NCI-H345 treated with DMSO at 0.1 percent for 48 hours (cell line): ENCODE data around the gene GANC.

ENCODE experiments used
- DNase-seq: peaks from one replicate; lab custom pipeline; 2025; ENCODE audit not compliant: unreplicated experiment; lab: John Stamatoyannopoulos, UW

GANC gene

DNA sequence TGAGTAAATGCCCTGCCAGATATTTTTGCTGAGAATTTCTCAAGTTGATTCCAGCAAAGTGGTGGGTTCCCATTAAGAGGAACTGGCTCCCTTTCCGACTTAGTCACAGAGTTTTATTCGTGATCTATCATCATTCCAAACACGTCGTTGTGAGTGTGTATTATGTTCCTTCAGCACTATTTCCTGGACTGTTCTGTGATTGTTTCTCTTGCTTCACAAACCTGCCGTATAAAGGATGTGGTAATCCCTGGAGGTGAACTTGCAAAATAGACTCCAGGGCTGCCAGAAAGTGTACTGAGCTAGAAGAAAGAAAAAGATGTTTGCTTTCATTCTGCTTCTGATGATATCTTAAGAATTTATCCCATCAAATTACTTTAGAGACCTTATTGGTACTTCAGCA, 71.8 kb downstream of the GANC start:
- no peak for DNase-seq

GRCh38 chr15:42345504-42345903, 72.5 kb downstream of the GANC start:
- DNase-seq = no peak

DNA sequence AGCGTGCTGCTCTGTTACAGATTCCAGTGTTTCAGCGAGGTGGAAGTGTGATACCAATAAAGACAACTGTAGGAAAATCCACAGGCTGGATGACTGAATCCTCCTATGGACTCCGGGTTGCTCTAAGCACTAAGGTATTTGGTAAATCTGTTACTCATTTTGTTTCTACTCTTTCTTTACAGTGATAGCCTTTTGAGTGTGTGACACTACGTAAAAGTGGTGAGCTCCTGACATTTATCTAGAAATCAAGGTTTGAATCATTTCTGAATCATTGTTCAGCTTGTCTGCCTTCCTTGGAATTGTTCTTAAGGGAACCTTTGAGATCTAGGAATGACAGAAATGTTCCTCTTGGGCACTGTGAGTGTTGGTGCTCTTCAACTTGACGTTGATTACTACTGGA, 75.1 kb downstream of the GANC start:
- DNase-seq = no peak

DNA sequence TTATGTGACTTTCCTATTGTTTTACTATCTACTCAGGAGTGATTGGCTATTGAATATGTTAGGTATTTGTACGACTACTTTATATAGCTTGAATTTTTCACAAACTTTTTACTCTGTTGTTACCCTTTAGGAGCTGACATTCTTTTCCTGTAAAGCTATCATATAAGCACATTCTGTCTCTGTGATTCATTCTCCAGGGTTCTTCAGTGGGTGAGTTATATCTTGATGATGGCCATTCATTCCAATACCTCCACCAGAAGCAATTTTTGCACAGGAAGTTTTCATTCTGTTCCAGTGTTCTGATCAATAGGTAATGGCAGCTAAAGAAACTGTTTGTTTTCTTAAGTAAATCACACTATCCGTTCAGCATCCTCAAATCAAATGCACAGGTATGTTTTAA, 76.2 kb downstream of the GANC start:
- DNase-seq = no peak

- no peak for DNase-seq
Observed at GRCh38 chr15:42352401-42352800, 79.4 kb downstream of the GANC start.

DNA sequence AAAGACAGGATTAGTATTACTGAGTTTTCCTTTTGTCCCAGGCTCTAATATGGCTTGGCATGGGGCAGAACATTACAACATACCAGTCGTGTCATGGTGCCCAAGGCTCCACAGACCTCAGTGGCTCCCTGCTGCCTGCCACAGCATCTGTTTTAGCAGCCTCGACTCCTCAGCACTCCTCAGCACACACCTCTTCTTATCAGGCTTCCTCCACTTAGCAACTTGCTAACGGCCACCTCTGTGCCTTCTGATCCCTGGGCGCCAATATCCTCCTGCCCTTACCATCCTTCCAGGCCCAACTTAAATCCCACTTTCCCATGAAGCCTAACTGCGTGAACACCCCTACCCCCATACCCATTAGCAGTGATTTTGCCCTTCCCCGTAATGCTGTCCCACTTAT, 80.1 kb downstream of the GANC start:
- no peak for DNase-seq

GRCh38 chr15:42354824-42355223, 81.8 kb downstream of the GANC start:
- no peak for DNase-seq

DNA sequence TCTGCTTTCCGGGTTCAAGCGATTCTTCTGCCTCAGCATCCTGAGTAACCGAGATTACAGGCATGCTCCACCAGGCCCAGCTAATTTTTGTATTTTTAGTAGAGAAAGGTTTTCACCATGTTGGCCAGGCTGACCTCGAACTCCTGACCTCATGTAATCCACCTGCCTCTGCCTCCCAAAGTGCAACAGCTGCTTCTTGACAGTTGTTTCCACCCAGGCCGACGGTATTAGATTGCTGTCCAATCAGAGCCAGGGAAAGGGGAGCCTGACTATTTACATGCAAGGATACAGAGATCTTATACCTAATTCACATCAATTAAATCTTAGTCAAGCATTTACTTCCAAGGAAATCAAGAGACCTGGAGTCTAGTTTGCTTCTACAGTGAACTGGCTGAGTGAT, 82.3 kb downstream of the GANC start:
- no peak for DNase-seq

DNA sequence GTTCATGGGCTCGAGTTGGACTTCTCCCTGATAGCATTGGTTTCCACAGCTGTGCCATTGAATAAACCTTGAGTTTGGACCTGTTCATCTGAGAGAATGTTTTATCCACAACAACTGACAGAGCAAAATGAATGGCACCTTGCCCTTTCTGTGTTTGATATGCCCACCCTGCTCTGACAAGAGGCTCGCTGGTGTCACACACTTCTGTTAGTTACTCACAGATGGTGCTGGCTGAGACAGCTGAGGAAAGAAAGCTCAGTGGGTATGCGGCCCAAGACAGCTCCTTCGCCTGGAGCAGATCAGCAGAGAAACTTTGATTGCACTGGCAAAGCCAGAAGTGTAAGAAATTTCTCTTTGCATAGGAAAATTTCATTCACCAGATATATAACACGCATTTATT, 83.8 kb downstream of the GANC start:
- no peak for DNase-seq

- DNase-seq = no peak
Observed at GRCh38 chr15:42358141-42358540, 85.1 kb downstream of the GANC start.

- DNase-seq = no peak
Observed at GRCh38 chr15:42359249-42359648, 86.2 kb downstream of the GANC start, which contains the start of gene CAPN3. CAPN3 (plus strand) TSS chr15:42359501; CDS start chr15:42359806, 305 bp downstream.

GRCh38 chr15:42359985-42360384, 87.0 kb downstream of the GANC start:
- DNase-seq = no peak

GRCh38 chr15:42360535-42361112, 87.6 kb downstream of the GANC start:
- no peak for DNase-seq

- DNase-seq = no peak
Observed at GRCh38 chr15:42363487-42363886, 90.5 kb downstream of the GANC start.

DNA sequence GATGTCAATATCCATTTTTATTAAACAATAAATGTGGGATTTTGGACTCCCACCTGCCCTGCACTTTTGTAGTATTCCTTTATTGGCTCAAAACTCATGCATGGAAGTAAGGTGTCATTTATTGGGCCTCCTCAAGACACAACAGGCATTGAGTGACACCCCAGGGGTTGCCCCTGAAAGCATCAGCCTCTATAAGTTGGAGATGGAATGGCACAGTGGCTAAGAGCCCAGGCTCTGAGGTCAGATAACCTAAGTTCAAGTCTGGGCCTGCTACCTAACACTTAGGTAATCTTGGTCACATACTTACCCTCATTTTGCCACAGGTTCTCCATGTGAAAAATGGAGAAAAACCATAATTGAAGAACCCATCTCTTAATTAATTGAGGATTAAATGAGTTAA, 90.9 kb downstream of the GANC start:
- DNase-seq = no peak

DNA sequence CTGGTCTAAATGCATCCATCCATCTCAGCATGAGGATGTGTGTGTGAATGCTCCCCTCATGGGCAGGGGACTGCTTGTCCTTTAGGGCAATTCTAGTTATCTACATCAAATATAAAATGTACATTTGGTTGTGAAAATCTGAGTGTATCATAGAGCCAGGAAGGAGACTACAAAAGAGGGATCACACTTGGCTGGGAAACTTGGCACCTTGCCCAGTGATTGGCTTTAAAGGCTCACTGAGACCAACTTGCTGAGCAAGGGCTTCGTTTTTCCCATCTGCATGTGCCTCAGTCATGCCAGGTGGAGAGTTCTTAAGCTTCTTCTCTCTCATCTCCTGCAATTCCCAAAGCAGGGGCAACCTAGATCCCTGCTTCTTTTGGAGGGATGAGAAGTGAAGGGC, 91.5 kb downstream of the GANC start:
- peak; percentile 70 for DNase-seq

GRCh38 chr15:42365921-42366550, 93.0 kb downstream of the GANC start:
- DNase-seq = no peak

- no peak for DNase-seq
Observed at GRCh38 chr15:42367041-42367440, 94.0 kb downstream of the GANC start.

GRCh38 chr15:42368096-42368495, 95.1 kb downstream of the GANC start:
- DNase-seq = no peak

- DNase-seq = no peak
Observed at GRCh38 chr15:42371096-42371495, 98.1 kb downstream of the GANC start.

GRCh38 chr15:42373274-42373673, 100.3 kb downstream of the GANC start:
- DNase-seq = no peak

GRCh38 chr15:42373936-42374335, 100.9 kb downstream of the GANC start:
- no peak for DNase-seq

- DNase-seq = no peak
Observed at GRCh38 chr15:42374810-42375209, 101.8 kb downstream of the GANC start.
